Astrocyte of the cerebellum (primary cell): ENCODE data around the gene CDH6.

Experiments
- DNase-seq: peaks from one replicate; pipeline ENCODE4 v3.0.0-alpha.2; 2011; ENCODE audit warnings: low read depth
- H3K4me3 ChIP-seq: 2 replicates; pipeline ENCODE4 v1.5.1; 2011; ENCODE audit warnings: mild to moderate bottlenecking, low read depth, low read length, moderate library complexity
- in situ Hi-C: cut with HindIII; loops from 2 replicates; pipeline ENCODE4 v1.10.0; 2017; ENCODE audit warnings: low sequenced_read_pairs
- TF ChIP-seq, protein P1 (sequence below): IDR thresholded peaks from 2 replicates; pipeline ENCODE4 v1.5.1; 2012; ENCODE audit warnings: low read length, low read depth, moderate library complexity, mild to moderate bottlenecking; ENCODE audit errors: missing control alignments

Gene CDH6

DNA sequence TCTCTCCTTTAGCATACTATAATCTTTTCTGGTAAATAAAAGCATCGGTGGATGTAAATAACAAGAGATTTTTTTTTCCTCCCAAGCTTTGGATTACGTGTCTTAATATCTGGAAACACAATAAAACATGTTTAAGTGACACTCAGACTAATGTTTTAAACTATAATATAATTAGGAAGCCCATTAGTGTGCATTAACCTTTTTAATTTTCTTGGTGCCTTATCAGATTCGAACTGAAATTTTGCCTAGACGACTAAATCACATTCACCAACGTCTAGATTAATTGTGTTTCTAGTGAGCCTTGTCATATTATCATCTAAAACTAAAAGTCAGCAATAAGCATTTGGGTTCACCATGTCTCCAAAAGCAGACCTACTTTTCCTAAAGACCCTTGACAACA, 110.2 kb downstream of the CDH6 start:
- no peak for DNase-seq
- H3K4me3 ChIP-seq: no peak overlapping the region
- in situ Hi-C loops: no loop called here
- TF ChIP-seq, protein P1, sequence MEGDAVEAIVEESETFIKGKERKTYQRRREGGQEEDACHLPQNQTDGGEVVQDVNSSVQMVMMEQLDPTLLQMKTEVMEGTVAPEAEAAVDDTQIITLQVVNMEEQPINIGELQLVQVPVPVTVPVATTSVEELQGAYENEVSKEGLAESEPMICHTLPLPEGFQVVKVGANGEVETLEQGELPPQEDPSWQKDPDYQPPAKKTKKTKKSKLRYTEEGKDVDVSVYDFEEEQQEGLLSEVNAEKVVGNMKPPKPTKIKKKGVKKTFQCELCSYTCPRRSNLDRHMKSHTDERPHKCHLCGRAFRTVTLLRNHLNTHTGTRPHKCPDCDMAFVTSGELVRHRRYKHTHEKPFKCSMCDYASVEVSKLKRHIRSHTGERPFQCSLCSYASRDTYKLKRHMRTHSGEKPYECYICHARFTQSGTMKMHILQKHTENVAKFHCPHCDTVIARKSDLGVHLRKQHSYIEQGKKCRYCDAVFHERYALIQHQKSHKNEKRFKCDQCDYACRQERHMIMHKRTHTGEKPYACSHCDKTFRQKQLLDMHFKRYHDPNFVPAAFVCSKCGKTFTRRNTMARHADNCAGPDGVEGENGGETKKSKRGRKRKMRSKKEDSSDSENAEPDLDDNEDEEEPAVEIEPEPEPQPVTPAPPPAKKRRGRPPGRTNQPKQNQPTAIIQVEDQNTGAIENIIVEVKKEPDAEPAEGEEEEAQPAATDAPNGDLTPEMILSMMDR: no peak

DNA sequence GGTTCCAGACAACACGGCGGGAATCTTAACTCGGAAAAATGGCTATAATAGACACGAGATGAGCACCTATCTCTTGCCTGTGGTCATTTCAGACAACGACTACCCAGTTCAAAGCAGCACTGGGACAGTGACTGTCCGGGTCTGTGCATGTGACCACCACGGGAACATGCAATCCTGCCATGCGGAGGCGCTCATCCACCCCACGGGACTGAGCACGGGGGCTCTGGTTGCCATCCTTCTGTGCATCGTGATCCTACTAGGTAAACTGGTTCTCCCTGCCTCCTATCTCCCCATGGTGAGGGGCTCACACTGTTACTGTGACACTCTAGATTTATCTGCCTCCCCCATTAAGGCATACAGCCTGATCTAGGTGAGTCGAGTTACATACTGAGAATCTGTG, 124.2 kb downstream of the CDH6 start:
- TF ChIP-seq, protein P1: no peak
- no peak overlapping the region for H3K4me3 ChIP-seq
- no peak for DNase-seq
- in situ Hi-C loops: no loop called here

DNA sequence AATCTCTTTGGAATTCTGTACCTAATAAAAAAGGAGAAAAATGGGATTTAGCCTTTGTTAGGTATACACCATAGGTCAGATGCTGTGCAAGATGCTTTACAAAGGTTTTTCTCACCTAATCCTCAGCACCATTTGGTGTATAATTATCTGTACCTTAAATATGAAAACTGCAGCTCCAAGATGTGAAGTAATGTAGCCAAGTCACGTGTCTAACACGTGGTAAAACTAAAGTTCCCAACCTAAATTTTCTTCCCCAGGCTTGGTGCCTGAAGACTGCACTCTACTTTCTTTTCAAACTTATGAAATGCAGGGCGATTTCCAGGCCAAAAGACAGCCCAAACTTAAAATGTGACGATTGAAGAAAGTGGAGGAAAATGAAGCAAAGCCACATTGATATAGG, 125.8 kb downstream of the CDH6 start:
- in situ Hi-C loops: no loop called here
- no peak for DNase-seq
- H3K4me3 ChIP-seq: no peak overlapping the region
- TF ChIP-seq, protein P1: no peak

DNA sequence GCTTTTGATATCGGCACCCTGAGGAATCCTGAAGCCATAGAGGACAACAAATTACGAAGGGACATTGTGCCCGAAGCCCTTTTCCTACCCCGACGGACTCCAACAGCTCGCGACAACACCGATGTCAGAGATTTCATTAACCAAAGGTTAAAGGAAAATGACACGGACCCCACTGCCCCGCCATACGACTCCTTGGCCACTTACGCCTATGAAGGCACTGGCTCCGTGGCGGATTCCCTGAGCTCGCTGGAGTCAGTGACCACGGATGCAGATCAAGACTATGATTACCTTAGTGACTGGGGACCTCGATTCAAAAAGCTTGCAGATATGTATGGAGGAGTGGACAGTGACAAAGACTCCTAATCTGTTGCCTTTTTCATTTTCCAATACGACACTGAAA, 129.5 kb downstream of the CDH6 start:
- H3K4me3 ChIP-seq: no peak overlapping the region
- TF ChIP-seq, protein P1: no peak
- in situ Hi-C loops: no loop called here
- no peak for DNase-seq

DNA sequence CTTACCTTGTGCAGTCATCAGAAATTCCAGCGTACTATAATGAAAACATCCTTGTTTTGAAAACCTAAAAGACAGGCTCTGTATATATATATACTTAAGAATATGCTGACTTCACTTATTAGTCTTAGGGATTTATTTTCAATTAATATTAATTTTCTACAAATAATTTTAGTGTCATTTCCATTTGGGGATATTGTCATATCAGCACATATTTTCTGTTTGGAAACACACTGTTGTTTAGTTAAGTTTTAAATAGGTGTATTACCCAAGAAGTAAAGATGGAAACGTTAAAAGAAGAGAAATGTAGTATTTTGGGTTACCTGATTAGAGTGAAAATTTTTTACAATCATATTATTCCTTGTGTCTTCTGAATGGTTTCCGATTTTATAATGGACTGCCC, 131.4 kb downstream of the CDH6 start:
- TF ChIP-seq, protein P1: no peak
- in situ Hi-C loops: no loop called here
- no peak overlapping the region for H3K4me3 ChIP-seq
- DNase-seq: no peak

DNA sequence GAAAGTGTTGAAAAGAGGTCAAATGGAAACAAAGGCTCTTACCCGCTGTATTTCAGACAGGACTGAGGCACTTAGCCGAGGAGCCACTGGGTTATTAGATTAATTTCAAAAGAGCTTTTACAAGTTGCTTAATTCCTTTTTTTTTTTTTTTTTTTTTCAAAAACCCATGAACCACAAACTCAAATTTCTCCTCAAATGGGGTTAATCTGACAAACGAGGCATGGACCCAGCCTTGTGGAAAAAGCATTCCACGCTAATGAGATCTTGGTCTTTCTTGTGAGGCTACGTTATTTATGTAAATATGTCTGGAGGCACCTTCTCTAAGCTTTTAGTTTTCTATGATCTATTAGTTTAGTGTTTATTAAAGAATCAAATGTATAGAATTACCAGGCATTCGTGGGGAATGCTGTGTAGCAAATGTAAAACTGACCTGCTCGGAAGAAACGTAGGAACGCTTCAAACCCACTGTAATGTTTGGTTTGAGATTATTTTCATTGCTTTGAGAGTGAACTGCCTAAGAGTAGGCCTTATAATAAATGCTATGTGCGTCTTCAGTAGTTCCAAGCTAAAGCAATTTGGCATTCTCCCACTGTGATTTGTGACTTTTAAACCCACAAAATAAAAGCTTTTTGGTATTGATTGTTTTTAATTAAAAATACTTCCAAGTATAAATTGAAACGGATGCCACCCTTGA, 134.7 kb downstream of the CDH6 start:
- peak; percentile 5 for DNase-seq
- in situ Hi-C loops: no loop called here
- no peak overlapping the region for H3K4me3 ChIP-seq
- TF ChIP-seq, protein P1: no peak
